Parietal lobe (tissue), 2 donors: Measurements from ENCODE around the gene COL5A1. TPM values are rescaled to one million over a fixed set of nuclear protein-coding genes. Genes with fewer than 3 reads are reported as not detected.

Experiments used
- small RNA-seq: library from RNA; depleted of rRNA; stranded (forward); fragments of <200 nt; gene quantifications from one replicate; pipeline ENCODE3, GENCODE V24; 2014; ENCODE audit warnings: low replicate concordance
- total RNA-seq: library from RNA; depleted of rRNA; stranded (reverse); fragments of >200 nt; gene quantifications from one replicate; pipeline ENCODE4 v1.2.3, GENCODE V29; 2014

COL5A1 gene
- total RNA-seq: 3.4 TPM

DNA sequence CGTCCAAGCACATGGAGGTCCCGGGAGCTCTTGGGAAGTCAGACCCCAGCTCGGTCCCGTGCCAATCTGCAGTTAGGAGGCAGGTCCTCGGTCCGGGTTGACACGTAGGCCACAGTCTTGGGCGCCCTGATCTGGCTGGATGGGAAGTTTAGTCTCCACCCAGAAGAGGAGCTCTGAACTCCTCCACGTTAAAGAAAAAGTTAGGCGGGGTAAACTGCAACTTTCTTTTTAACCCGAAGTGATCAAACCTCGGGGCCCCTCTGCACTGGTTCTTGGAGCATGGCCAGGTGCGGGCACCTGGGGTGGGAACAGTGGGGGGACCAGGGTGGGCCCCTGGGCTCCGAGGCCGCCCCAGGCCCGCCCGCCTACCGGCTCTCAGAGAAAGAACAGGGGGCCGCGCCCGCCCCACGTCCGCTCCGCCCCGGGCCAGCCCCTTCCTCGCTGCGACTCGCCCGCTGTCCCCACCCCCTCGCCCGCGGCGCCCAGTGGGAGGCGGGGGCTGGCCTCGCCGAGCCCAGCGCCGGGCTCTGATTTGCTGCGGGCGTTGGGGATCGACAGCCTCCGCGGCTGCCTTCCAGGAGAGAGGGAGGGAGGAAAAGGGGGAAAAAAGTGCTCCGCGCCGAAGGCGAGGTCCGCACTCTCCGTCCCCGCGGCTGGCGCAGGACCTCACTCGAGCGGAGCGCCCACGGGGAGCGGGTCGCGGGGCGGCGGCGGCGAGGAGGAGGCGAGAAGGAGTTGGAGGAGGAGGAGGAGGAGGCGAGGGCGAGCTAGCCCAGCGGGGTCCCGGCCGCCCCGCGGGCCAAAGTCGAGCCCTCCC is at the start of gene COL5A1:
TSS of gene COL5A1 (plus strand) at position 631 of the 817 bp plus-strand sequence. CDS start 385 bp downstream, outside the sequence.

GRCh38 chr9:134880484-134881312 is 239.1 kb downstream of the COL5A1 start, which contains the start of gene FCN2:
Gene FCN2 (plus strand): TSS chr9:134880810. CDS start chr9:134880822, 12 bp downstream.

Small RNA genes within 50 kb of the gene (small RNA-seq; reads per million reads assigned to genes)
- not detected for gene AL603650.1
- gene MIR3689A: not detected
- not detected for gene MIR3689B
- not detected for gene MIR3689C
- gene MIR3689D1: not detected
- not detected for gene MIR3689D2
- gene MIR3689E: not detected
- gene MIR3689F: not detected

Other genes with a start within 250 kb of the COL5A1 start
- not detected for gene FCN2, start 239.0 kb downstream of the COL5A1 start, total RNA-seq